Mesenchymal stem cell (in vitro differentiated cells and primary cell): Measurements from ENCODE around the gene IGSF5.

Source experiments
- DNase-seq: peaks from one replicate; pipeline ENCODE4 v3.0.0-alpha.2; 2013
- H2AFZ ChIP-seq: one replicate; pipeline ENCODE4 v1.6.1; 2013; ENCODE audit warnings: low read depth, mild to moderate bottlenecking, control low read depth, inconsistent platforms, low read length, moderate library complexity
- H2AK5ac ChIP-seq: 2 replicates; pipeline ENCODE4 v1.6.1; 2013; ENCODE audit warnings: low read length, moderate library complexity, mild to moderate bottlenecking, inconsistent platforms; ENCODE audit not compliant: severe bottlenecking
- H2BK120ac ChIP-seq: one replicate; pipeline ENCODE4 v1.6.1; 2013; ENCODE audit warnings: low read depth, mild to moderate bottlenecking, inconsistent platforms, low read length, moderate library complexity
- H2BK12ac ChIP-seq, 2 experiments: one replicate each; pipeline ENCODE4 v1.6.1; 2013; ENCODE audit warnings: inconsistent platforms in 2 of 2, low read length in 2 of 2, mild to moderate bottlenecking in 2 of 2, moderate library complexity in 2 of 2, control low read depth in 1 of 2
- H2BK15ac ChIP-seq: one replicate; pipeline ENCODE4 v1.6.1; 2013; ENCODE audit warnings: mild to moderate bottlenecking, low read depth, inconsistent platforms; ENCODE audit not compliant: poor library complexity, severe bottlenecking
- H2BK5ac ChIP-seq: 2 replicates; pipeline ENCODE4 v1.6.1; 2013; ENCODE audit warnings: low read depth, mild to moderate bottlenecking, low read length, control low read depth, inconsistent platforms; ENCODE audit not compliant: poor library complexity, severe bottlenecking
- H3K14ac ChIP-seq, 2 experiments: one replicate each; pipeline ENCODE4 v1.6.1; 2013; ENCODE audit warnings: inconsistent platforms in 2 of 2, low read length in 2 of 2, control low read depth in 1 of 2, mild to moderate bottlenecking in 1 of 2, moderate library complexity in 1 of 2
- H3K18ac ChIP-seq, 2 experiments: one replicate each; pipeline ENCODE4 v1.6.1; 2013; ENCODE audit warnings: inconsistent platforms in 2 of 2, low read length in 2 of 2, control low read depth in 1 of 2, low read depth in 1 of 2, mild to moderate bottlenecking in 1 of 2
- H3K23ac ChIP-seq, 2 experiments: one replicate each; pipeline ENCODE4 v1.6.1; 2013; ENCODE audit warnings: inconsistent platforms in 2 of 2, low read length in 2 of 2, mild to moderate bottlenecking in 2 of 2, moderate library complexity in 2 of 2, control low read depth in 1 of 2
- H3K27ac ChIP-seq: 2 replicates; pipeline ENCODE4 v1.5.1; 2013; ENCODE audit warnings: mild to moderate bottlenecking, moderate library complexity, low read length, control low read depth, inconsistent platforms; ENCODE audit not compliant: poor library complexity, severe bottlenecking
- H3K27me3 ChIP-seq, 2 experiments: 2 replicates each; pipeline versions ENCODE4 v1.6.1 to v1.7.0; 2013; ENCODE audit warnings: low read length in 2 of 2, mild to moderate bottlenecking in 2 of 2, moderate library complexity in 2 of 2, control low read depth in 1 of 2, inconsistent platforms in 1 of 2; ENCODE audit not compliant: control insufficient read depth in 1 of 2, insufficient read depth in 1 of 2
- H3K36me3 ChIP-seq, 2 experiments: 2 replicates each; pipeline versions ENCODE4 v1.6.1 to v1.7.0; 2013; ENCODE audit warnings: low read length in 2 of 2, control low read depth in 1 of 2, inconsistent platforms in 1 of 2, low read depth in 1 of 2, mild to moderate bottlenecking in 1 of 2; ENCODE audit not compliant: insufficient read depth in 2 of 2, control insufficient read depth in 1 of 2
- H3K4ac ChIP-seq, 2 experiments: one replicate each; pipeline ENCODE4 v1.6.1; 2013; ENCODE audit warnings: inconsistent platforms in 2 of 2, low read length in 2 of 2, mild to moderate bottlenecking in 2 of 2, moderate library complexity in 2 of 2, control low read depth in 1 of 2, low read depth in 1 of 2
- H3K4me1 ChIP-seq: 2 replicates; pipeline ENCODE4 v1.6.1; 2013; ENCODE audit warnings: low read depth, low read length, control low read depth; ENCODE audit not compliant: control insufficient read depth, insufficient read depth
- H3K4me2 ChIP-seq: 2 replicates; pipeline ENCODE4 v1.6.1; 2013; ENCODE audit warnings: low read length, mild to moderate bottlenecking, inconsistent platforms; ENCODE audit not compliant: poor library complexity, severe bottlenecking
- H3K4me3 ChIP-seq, 2 experiments: 2 replicates each; pipeline versions ENCODE4 v1.5.1 to v1.7.0; 2013; ENCODE audit warnings: low read length in 2 of 2, mild to moderate bottlenecking in 2 of 2, control low read depth in 1 of 2, low read depth in 1 of 2; ENCODE audit not compliant: insufficient read depth in 1 of 2
- H3K79me1 ChIP-seq: replicated peaks from 2 replicates; pipeline ENCODE4 v1.6.1; 2013; ENCODE audit warnings: mild to moderate bottlenecking, control low read depth, low read length, inconsistent platforms; ENCODE audit not compliant: poor library complexity, severe bottlenecking
- H3K9ac ChIP-seq: 2 replicates; pipeline ENCODE4 v1.7.0; 2013; ENCODE audit warnings: mild to moderate bottlenecking, low read length, moderate library complexity
- H3K9me3 ChIP-seq: 2 replicates; pipeline ENCODE4 v1.7.0; 2013; ENCODE audit warnings: mild to moderate bottlenecking, low read length; ENCODE audit not compliant: control insufficient read depth
- H4K8ac ChIP-seq: one replicate; pipeline ENCODE4 v1.6.1; 2013; ENCODE audit warnings: inconsistent platforms, mild to moderate bottlenecking, low read length, moderate library complexity
- H4K91ac ChIP-seq: one replicate; pipeline ENCODE4 v1.6.1; 2013; ENCODE audit warnings: mild to moderate bottlenecking, low read length, inconsistent platforms
- WGBS: methylation state at CpG from one replicate; pipeline ENCODE4 v1.1.7; 2013; ENCODE audit warnings: mixed read lengths; 5-methylcytosine and 5-hydroxymethylcytosine counted together

Gene IGSF5

GRCh38 chr21:39703578-39703977 lies 41.4 kb upstream of the IGSF5 start:
- Histone ChIP-seq H3K9me3 (peaks cover 5% of the 10 kb centered on the region), H3K4me3 (no peak overlapping the region), H2BK120ac (no peak overlapping the region), H3K79me1 (no peaks in the 10 kb centered on the region), H3K36me3 (no peaks in the 10 kb centered on the region), H3K27me3 (peaks cover 0 to 14% of the 10 kb centered on the region in 2 experiments), H3K18ac (no peak overlapping the region), H3K14ac (no peak overlapping the region), H2BK15ac (no peak overlapping the region), H2AK5ac (no peak overlapping the region), H2BK5ac (no peak overlapping the region), H4K91ac (no peak overlapping the region), H3K27ac (no peak overlapping the region), H2AFZ (no peak overlapping the region), H3K23ac (no peak overlapping the region), H3K4ac (no peak overlapping the region), H4K8ac (no peak overlapping the region), H2BK12ac (no peak overlapping the region), H3K4me1 (no peaks in the 10 kb centered on the region), H3K9ac (no peak overlapping the region), H3K4me2 (no peak overlapping the region)
- DNase-seq, result no peak
- WGBS, result no CpG with 5 or more reads among the region's 1 CpG

GRCh38 chr21:39705849-39706248 lies 39.1 kb upstream of the IGSF5 start:
- no peaks in the 10 kb centered on the region for H3K79me1 ChIP-seq
- peaks cover 0 to 21% of the 10 kb centered on the region in 2 experiments for H3K27me3 ChIP-seq
- H3K4me1 ChIP-seq, result peaks cover under 1% of the 10 kb centered on the region
- no peak overlapping the region for H3K9ac ChIP-seq
- H3K36me3 ChIP-seq, result no peaks in the 10 kb centered on the region
- H3K9me3 ChIP-seq, result peaks cover 5% of the 10 kb centered on the region
- H2BK15ac ChIP-seq, result no peak overlapping the region
- no peak overlapping the region for H4K8ac ChIP-seq
- H2BK5ac ChIP-seq, result no peak overlapping the region
- H4K91ac ChIP-seq, result no peak overlapping the region
- no peak overlapping the region for H3K27ac ChIP-seq
- WGBS, result 81% methylated on average over 2 of the region's 2 CpGs
- no peak overlapping the region for H3K4me3 ChIP-seq
- no peak overlapping the region for H2BK120ac ChIP-seq
- peak; percentile 11 for DNase-seq
- no peak overlapping the region for H2BK12ac ChIP-seq
- H3K18ac ChIP-seq, result no peak overlapping the region
- H3K14ac ChIP-seq, result no peak overlapping the region
- H2AFZ ChIP-seq, result no peak overlapping the region
- H3K23ac ChIP-seq, result no peak overlapping the region
- no peak overlapping the region for H3K4me2 ChIP-seq
- no peak overlapping the region for H3K4ac ChIP-seq
- H2AK5ac ChIP-seq, result no peak overlapping the region

GRCh38 chr21:39707316-39707715 lies 37.7 kb upstream of the IGSF5 start:
- Histone ChIP-seq H3K36me3 (no peaks in the 10 kb centered on the region), H4K91ac (no peak overlapping the region), H2AK5ac (no peak overlapping the region), H3K4me2 (no peak overlapping the region), H3K18ac (no peak overlapping the region), H2AFZ (no peak overlapping the region), H3K23ac (no peak overlapping the region), H3K4me3 (no peak overlapping the region), H2BK12ac (no peak overlapping the region), H2BK5ac (no peak overlapping the region), H2BK120ac (no peak overlapping the region), H3K14ac (no peak overlapping the region), H3K4ac (no peak overlapping the region), H3K4me1 (peaks cover 2% of the 10 kb centered on the region), H3K9ac (no peak overlapping the region), H3K27ac (no peak overlapping the region), H2BK15ac (no peak overlapping the region), H3K9me3 (peaks cover 5% of the 10 kb centered on the region), H3K27me3 (peaks cover 0 to 28% of the 10 kb centered on the region in 2 experiments), H4K8ac (no peak overlapping the region), H3K79me1 (no peaks in the 10 kb centered on the region)
- 50% methylated on average over 1 of the region's 1 CpG for WGBS
- DNase-seq, result no peak

GRCh38 chr21:39710866-39711265 lies 34.1 kb upstream of the IGSF5 start:
- H2AFZ ChIP-seq, result no peak overlapping the region
- no peak overlapping the region for H2BK12ac ChIP-seq
- H3K14ac ChIP-seq, result no peak overlapping the region
- no peaks in the 10 kb centered on the region for H3K36me3 ChIP-seq
- no peak overlapping the region for H4K91ac ChIP-seq
- no peak overlapping the region for H3K23ac ChIP-seq
- no peak overlapping the region for H2BK120ac ChIP-seq
- H3K79me1 ChIP-seq, result no peaks in the 10 kb centered on the region
- H3K4me3 ChIP-seq, result no peak overlapping the region
- no peak overlapping the region for H3K4ac ChIP-seq
- no peak overlapping the region for H3K27ac ChIP-seq
- DNase-seq, result no peak
- no peak overlapping the region for H2BK5ac ChIP-seq
- no peak overlapping the region for H3K4me2 ChIP-seq
- no peak overlapping the region for H2AK5ac ChIP-seq
- H3K27me3 ChIP-seq, result peaks cover 0 to 50% of the 10 kb centered on the region in 2 experiments
- H3K4me1 ChIP-seq, result peaks cover 2% of the 10 kb centered on the region
- WGBS, result 84% methylated on average over 8 of the region's 8 CpGs
- no peak overlapping the region for H4K8ac ChIP-seq
- no peak overlapping the region for H3K18ac ChIP-seq
- H2BK15ac ChIP-seq, result no peak overlapping the region
- H3K9me3 ChIP-seq, result no peaks in the 10 kb centered on the region
- H3K9ac ChIP-seq, result no peak overlapping the region
